KMS-11 (cell line): ENCODE results near the gene FOCAD.

Experiments
- H2AFZ ChIP-seq: fragments of 200-600 bp; sonication (generic); 2 replicates; pipeline ENCODE4 v1.6.1; 2016; ENCODE audit warnings: antibody characterized with exemption, mixed run types, low read depth
- H3K27ac ChIP-seq: fragments of 200-600 bp; sonication (generic); 2 replicates; pipeline ENCODE4 v1.6.1; 2016; ENCODE audit warnings: mild to moderate bottlenecking, mixed run types
- H3K27me3 ChIP-seq: fragments of 200-600 bp; sonication (generic); 2 replicates; pipeline ENCODE4 v1.6.1; 2017; ENCODE audit warnings: mild to moderate bottlenecking, low read depth, mixed run types, moderate library complexity; ENCODE audit not compliant: insufficient read depth
- H3K36me3 ChIP-seq: fragments of 200-600 bp; sonication (generic); 2 replicates; pipeline ENCODE4 v1.6.1; 2017; ENCODE audit warnings: mild to moderate bottlenecking, mixed run types; ENCODE audit not compliant: insufficient read depth
- H3K4me1 ChIP-seq: fragments of 200-600 bp; sonication (generic); 2 replicates; pipeline ENCODE4 v1.6.1; 2016; ENCODE audit warnings: mild to moderate bottlenecking, low read depth, mixed run types; ENCODE audit not compliant: poor library complexity, severe bottlenecking
- H3K4me2 ChIP-seq: fragments of 200-600 bp; sonication (generic); 2 replicates; pipeline ENCODE4 v1.7.0; 2016; ENCODE audit warnings: mild to moderate bottlenecking, mixed run types
- H3K4me3 ChIP-seq: fragments of 200-600 bp; sonication (generic); IDR thresholded peaks from 2 replicates; pipeline ENCODE4 v1.6.1; 2017; ENCODE audit warnings: low read depth, low read length, mixed read lengths; ENCODE audit not compliant: insufficient read depth
- H3K79me2 ChIP-seq: fragments of 200-600 bp; sonication (generic); 2 replicates; pipeline ENCODE4 v1.6.1; 2016; ENCODE audit warnings: low read depth, mixed run types; ENCODE audit not compliant: insufficient read depth
- H3K9ac ChIP-seq: fragments of 200-600 bp; sonication (generic); 2 replicates; pipeline ENCODE4 v1.6.1; 2016; ENCODE audit warnings: mild to moderate bottlenecking, mixed run types
- H4K20me1 ChIP-seq: fragments of 200-600 bp; sonication (generic); 2 replicates; pipeline ENCODE4 v1.6.1; 2016; ENCODE audit warnings: mild to moderate bottlenecking, mixed run types; ENCODE audit not compliant: insufficient read depth
- CTCF ChIP-seq: fragments of 200-600 bp; sonication (generic); conservative IDR thresholded peaks from 2 replicates; pipeline ENCODE4 v1.6.1; 2017; ENCODE audit warnings: low read depth, mild to moderate bottlenecking, antibody characterized with exemption, low read length, moderate library complexity, mixed read lengths

Gene FOCAD

GRCh38 chr9:20832775-20833174, 148.7 kb downstream of the FOCAD start:
- no peak for TF ChIP-seq CTCF
- no peak overlapping the region for H3K27ac ChIP-seq
- no peak overlapping the region for H2AFZ ChIP-seq
- H3K79me2 ChIP-seq = no peaks in the 10 kb centered on the region
- H3K36me3 ChIP-seq = no peaks in the 10 kb centered on the region
- H3K9ac ChIP-seq = no peak overlapping the region
- H3K27me3 ChIP-seq = no peaks in the 10 kb centered on the region
- no peak overlapping the region for H3K4me2 ChIP-seq
- no peaks in the 10 kb centered on the region for H4K20me1 ChIP-seq
- H3K4me3 ChIP-seq = no peak overlapping the region
- H3K4me1 ChIP-seq = no peaks in the 10 kb centered on the region

- no peak overlapping the region for H3K9ac ChIP-seq
- H4K20me1 ChIP-seq = no peaks in the 10 kb centered on the region
- H3K4me3 ChIP-seq = no peak overlapping the region
- no peaks in the 10 kb centered on the region for H3K36me3 ChIP-seq
- no peak overlapping the region for H3K27ac ChIP-seq
- TF ChIP-seq CTCF = no peak
- no peaks in the 10 kb centered on the region for H3K79me2 ChIP-seq
- H3K4me2 ChIP-seq = no peak overlapping the region
- no peaks in the 10 kb centered on the region for H3K27me3 ChIP-seq
- no peaks in the 10 kb centered on the region for H3K4me1 ChIP-seq
- H2AFZ ChIP-seq = no peak overlapping the region
These were observed 151.6 kb downstream of the FOCAD start for GRCh38 chr9:20835377-20836286.

GRCh38 chr9:20837166-20837565, 153.1 kb downstream of the FOCAD start:
- no peaks in the 10 kb centered on the region for H3K79me2 ChIP-seq
- H2AFZ ChIP-seq = no peak overlapping the region
- H3K4me1 ChIP-seq = no peaks in the 10 kb centered on the region
- H3K4me2 ChIP-seq = no peak overlapping the region
- H3K27ac ChIP-seq = no peak overlapping the region
- no peaks in the 10 kb centered on the region for H3K36me3 ChIP-seq
- H3K4me3 ChIP-seq = no peak overlapping the region
- no peak overlapping the region for H3K9ac ChIP-seq
- H3K27me3 ChIP-seq = no peaks in the 10 kb centered on the region
- H4K20me1 ChIP-seq = no peaks in the 10 kb centered on the region
- no peak for TF ChIP-seq CTCF

GRCh38 chr9:20838218-20838617, 154.2 kb downstream of the FOCAD start:
- Histone ChIP-seq H3K4me3 (no peak overlapping the region), H4K20me1 (no peaks in the 10 kb centered on the region), H3K27ac (no peak overlapping the region), H3K9ac (no peak overlapping the region), H2AFZ (no peak overlapping the region), H3K4me2 (no peak overlapping the region), H3K27me3 (no peaks in the 10 kb centered on the region), H3K79me2 (no peaks in the 10 kb centered on the region), H3K36me3 (no peaks in the 10 kb centered on the region), H3K4me1 (no peaks in the 10 kb centered on the region)
- TF ChIP-seq CTCF = no peak
